ENCODE results near the gene TRIM2. TPM values are rescaled to one million over a fixed set of nuclear protein-coding genes. Genes with fewer than 3 reads are reported as not detected.
"Not testable (repeated sequence)": the region's sequence is repeated elsewhere in the genome, so short reads cannot be mapped to it uniquely, and the experiment has no call there.

The TRIM2 gene
- total and polyA plus RNA-seq, 3 donors from 2014 or later: 6.1 to 12.8 (median 10.7) TPM

DNA sequence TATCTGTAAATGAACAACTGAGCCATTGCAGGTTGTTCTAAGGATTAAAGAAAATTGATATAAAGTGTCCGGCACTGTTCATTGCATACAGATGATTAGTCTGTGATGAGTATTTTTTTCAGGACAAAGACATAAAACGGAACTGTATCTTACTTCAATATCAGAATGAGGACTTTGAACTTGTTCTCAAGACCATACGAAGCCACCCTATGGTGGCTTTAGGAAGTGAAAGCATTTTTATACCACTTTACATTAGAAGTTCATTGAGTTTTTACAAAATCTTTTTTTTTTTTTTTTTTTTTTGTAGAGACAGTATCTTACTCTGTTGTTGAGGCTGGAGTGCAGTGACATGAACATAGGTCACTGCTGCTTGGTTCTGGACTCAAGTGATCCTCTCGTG, 45.2 kb upstream of the TRIM2 start:
- Histone ChIP-seq H3K9me3 (no peaks in the 10 kb centered on the region), H3K36me3 (ENCODE audit: low read depth, missing control alignments) (no peaks in the 10 kb centered on the region), H3K4me1 (peaks cover 2% of the 10 kb centered on the region), H3K4me3 (no peak overlapping the region), H3K27me3 (no peaks in the 10 kb centered on the region), H3K27ac (no peak overlapping the region)
- DNase-seq: no peak
- WGBS, 2 donors: 81 to 84% methylated on average over 4 of the region's 4 CpGs
- intact Hi-C loops (cut with DNase I; ENCODE audit: low total_unique reads): no loop called here
- TF ChIP-seq, protein P1, sequence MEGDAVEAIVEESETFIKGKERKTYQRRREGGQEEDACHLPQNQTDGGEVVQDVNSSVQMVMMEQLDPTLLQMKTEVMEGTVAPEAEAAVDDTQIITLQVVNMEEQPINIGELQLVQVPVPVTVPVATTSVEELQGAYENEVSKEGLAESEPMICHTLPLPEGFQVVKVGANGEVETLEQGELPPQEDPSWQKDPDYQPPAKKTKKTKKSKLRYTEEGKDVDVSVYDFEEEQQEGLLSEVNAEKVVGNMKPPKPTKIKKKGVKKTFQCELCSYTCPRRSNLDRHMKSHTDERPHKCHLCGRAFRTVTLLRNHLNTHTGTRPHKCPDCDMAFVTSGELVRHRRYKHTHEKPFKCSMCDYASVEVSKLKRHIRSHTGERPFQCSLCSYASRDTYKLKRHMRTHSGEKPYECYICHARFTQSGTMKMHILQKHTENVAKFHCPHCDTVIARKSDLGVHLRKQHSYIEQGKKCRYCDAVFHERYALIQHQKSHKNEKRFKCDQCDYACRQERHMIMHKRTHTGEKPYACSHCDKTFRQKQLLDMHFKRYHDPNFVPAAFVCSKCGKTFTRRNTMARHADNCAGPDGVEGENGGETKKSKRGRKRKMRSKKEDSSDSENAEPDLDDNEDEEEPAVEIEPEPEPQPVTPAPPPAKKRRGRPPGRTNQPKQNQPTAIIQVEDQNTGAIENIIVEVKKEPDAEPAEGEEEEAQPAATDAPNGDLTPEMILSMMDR (IDR thresholded peaks at IDR 0.05): no peak
- TF ChIP-seq POLR2A (IDR thresholded peaks at IDR 0.05): no peak

DNA sequence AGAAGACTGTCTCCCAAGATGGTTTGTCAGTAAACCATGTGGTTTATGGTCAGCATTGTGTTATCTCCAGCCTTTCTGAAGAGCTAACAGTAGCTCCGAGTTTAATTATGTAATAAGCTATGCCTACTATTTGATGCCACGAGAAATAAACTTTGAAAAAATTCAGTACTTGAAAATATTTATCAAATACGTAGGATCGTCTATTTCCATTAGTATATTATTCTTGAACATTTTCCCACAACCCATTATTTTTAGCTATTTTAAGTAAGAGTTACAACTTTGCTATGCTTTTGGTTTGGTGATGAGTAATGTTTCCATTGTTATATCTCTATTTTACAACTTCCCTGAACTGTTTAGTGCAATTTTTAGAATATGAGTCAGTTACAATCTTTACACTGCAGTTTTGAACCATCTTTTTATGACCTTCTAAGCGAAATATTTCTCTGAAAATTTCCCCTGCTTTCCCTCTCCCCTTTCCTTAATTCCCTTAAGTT, 44.5 kb upstream of the TRIM2 start:
- no peak overlapping the region for H3K4me3 ChIP-seq
- TF ChIP-seq, protein P1 (IDR thresholded peaks at IDR 0.05): no peak
- TF ChIP-seq POLR2A (IDR thresholded peaks at IDR 0.05): no peak
- no peaks in the 10 kb centered on the region for H3K9me3 ChIP-seq
- 76 to 78% methylated on average over 5 of the region's 5 CpGs for WGBS, 2 donors
- H3K36me3 ChIP-seq (ENCODE audit: low read depth, missing control alignments): no peaks in the 10 kb centered on the region
- no peak overlapping the region for H3K27ac ChIP-seq
- H3K4me1 ChIP-seq: no peaks in the 10 kb centered on the region
- no peak for DNase-seq
- intact Hi-C loops (cut with DNase I; ENCODE audit: low total_unique reads): no loop called here
- H3K27me3 ChIP-seq: no peaks in the 10 kb centered on the region

- no peak for DNase-seq
- 84 to 91% methylated on average over 4 of the region's 4 CpGs for WGBS, 2 donors
- intact Hi-C loops (cut with DNase I; ENCODE audit: low total_unique reads): no loop called here
Measured at GRCh38 chr4:153160821-153161220, 43.4 kb upstream of the TRIM2 start.

DNA sequence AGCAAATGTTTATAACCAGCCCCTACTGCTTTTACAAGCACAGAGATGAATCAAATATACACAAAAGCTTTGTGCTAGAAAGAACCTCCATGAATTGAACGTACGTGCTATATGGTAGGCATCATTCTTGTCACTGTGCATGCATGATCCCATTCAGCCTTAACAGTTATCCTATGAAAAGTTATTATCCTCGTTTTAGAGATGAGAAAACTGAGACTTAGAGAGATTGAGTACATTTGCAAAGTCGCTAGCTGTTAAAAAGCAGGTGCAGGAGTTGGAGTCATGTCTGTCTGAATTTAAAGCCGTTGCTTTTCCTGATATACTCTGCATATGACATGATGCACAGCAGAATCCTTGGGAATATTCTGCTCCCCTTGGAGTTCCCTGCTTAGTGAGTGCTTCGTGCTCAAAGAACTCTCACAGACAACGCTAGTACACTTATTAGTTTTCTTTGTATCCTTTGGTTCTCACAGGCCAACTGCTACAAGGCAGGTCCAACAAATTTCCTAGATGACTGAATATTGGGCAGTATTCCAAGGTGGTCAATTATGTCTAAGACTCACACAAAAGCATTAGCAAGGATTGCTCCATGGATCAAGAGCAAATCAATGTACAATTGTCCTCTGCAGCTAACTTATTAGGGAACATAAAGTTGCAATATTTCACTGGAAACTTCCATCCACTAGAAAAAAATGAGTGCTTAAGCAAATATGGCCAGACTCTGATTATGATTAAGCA, 42.8 kb upstream of the TRIM2 start:
- DNase-seq: no peak
- Histone ChIP-seq H3K27ac (no peak overlapping the region), H3K4me3 (no peak overlapping the region), H3K4me1 (no peaks in the 10 kb centered on the region), H3K36me3 (ENCODE audit: low read depth, missing control alignments) (no peaks in the 10 kb centered on the region), H3K9me3 (no peaks in the 10 kb centered on the region), H3K27me3 (no peaks in the 10 kb centered on the region)
- intact Hi-C loops (cut with DNase I; ENCODE audit: low total_unique reads): no loop called here
- 76 to 80% methylated on average over 7 of the region's 7 CpGs for WGBS, 2 donors
- no peak for TF ChIP-seq POLR2A (IDR thresholded peaks at IDR 0.05)
- TF ChIP-seq, protein P1 (IDR thresholded peaks at IDR 0.05): no peak

More at GRCh38 chr4:153160821-153161220, 43.4 kb upstream of the TRIM2 start:
- H3K36me3 ChIP-seq (ENCODE audit: low read depth, missing control alignments): no peaks in the 10 kb centered on the region
- H3K27ac ChIP-seq: no peak overlapping the region
- no peak overlapping the region for H3K4me3 ChIP-seq
- TF ChIP-seq POLR2A (IDR thresholded peaks at IDR 0.05): no peak
- TF ChIP-seq, protein P1 (IDR thresholded peaks at IDR 0.05): no peak
- no peaks in the 10 kb centered on the region for H3K4me1 ChIP-seq
- H3K27me3 ChIP-seq: no peaks in the 10 kb centered on the region
- no peaks in the 10 kb centered on the region for H3K9me3 ChIP-seq

- intact Hi-C loops (cut with DNase I; ENCODE audit: low total_unique reads); DNase-seq; H3K27ac ChIP-seq; H3K36me3 ChIP-seq (ENCODE audit: low read depth, missing control alignments); H3K27me3 ChIP-seq; H3K4me1 ChIP-seq; H3K9me3 ChIP-seq; H3K4me3 ChIP-seq: not testable (repeated sequence)
- WGBS, 2 donors: 97 to 98% methylated on average over 5 of the region's 5 CpGs
Measured at GRCh38 chr4:153165236-153165635, 39.0 kb upstream of the TRIM2 start.
